ENCODE data around the gene PNMA8C. TPM values are rescaled to one million over a fixed set of nuclear protein-coding genes. Genes with fewer than 3 reads are reported as not detected.
A peak's percentile ranks its signal among the peaks of the same experiment; 100 is the strongest.

The PNMA8C gene
- total RNA-seq, 1 donor from 2014 or later: not detected

DNA sequence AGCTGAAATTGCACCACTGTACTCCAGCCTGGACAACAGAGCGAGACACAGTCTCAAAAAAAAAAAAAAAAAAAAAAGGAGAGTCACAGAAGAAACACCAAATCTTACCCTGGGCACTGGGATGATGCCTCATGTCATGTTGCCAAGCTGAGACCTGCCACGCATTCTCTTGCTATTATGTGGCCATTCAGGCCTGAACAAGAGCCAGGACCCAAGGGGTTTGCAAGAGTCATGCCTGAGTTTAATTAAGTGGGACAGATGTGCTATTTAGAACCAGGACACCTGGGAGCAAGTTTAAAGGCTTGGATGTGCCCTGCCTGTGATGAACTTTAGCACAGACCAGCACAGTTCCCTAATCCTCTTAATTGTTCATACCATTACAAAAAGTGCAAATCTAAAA, 32.8 kb upstream of the PNMA8C start:
- TF ChIP-seq, protein P1, sequence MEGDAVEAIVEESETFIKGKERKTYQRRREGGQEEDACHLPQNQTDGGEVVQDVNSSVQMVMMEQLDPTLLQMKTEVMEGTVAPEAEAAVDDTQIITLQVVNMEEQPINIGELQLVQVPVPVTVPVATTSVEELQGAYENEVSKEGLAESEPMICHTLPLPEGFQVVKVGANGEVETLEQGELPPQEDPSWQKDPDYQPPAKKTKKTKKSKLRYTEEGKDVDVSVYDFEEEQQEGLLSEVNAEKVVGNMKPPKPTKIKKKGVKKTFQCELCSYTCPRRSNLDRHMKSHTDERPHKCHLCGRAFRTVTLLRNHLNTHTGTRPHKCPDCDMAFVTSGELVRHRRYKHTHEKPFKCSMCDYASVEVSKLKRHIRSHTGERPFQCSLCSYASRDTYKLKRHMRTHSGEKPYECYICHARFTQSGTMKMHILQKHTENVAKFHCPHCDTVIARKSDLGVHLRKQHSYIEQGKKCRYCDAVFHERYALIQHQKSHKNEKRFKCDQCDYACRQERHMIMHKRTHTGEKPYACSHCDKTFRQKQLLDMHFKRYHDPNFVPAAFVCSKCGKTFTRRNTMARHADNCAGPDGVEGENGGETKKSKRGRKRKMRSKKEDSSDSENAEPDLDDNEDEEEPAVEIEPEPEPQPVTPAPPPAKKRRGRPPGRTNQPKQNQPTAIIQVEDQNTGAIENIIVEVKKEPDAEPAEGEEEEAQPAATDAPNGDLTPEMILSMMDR (IDR thresholded peaks at IDR 0.05; ENCODE audit: insufficient read depth, low read length, severe bottlenecking): no peak
- Histone ChIP-seq H3K36me3 (ENCODE audit: control insufficient read depth, insufficient read depth, low read length) (no peaks in the 10 kb centered on the region), H3K27me3 (ENCODE audit: control insufficient read depth, insufficient read depth, low read length) (no peaks in the 10 kb centered on the region), H3K4me3 (ENCODE audit: low read depth, low read length) (no peak overlapping the region)
- FAIRE-seq: no peak
- DNase-seq (ENCODE audit: low read depth): peak; percentile 98

DNA sequence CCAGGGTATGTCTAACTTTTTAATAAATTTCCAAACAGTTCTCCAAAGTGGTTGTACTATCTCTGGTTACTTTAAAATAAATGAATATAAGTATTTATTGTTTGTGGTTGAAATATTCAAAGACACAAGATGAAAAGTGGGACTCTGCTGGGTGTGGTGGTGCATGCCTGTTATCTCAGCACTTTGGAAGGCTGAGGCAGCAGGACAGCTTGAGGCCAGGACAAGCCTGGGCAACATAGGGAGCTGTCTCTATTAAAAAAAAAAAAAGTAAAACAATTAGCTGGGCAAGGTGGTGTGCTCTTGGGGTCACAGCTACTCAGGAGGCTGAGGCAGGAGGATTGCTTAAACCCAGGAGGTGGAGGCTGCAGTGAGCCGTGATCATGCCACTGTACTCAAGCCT, 32.2 kb upstream of the PNMA8C start:
- FAIRE-seq: no peak
- TF ChIP-seq, protein P1 (IDR thresholded peaks at IDR 0.05; ENCODE audit: insufficient read depth, low read length, severe bottlenecking): no peak
- Histone ChIP-seq H3K36me3 (ENCODE audit: control insufficient read depth, insufficient read depth, low read length) (no peaks in the 10 kb centered on the region), H3K4me3 (ENCODE audit: low read depth, low read length) (no peak overlapping the region), H3K27me3 (ENCODE audit: control insufficient read depth, insufficient read depth, low read length) (no peaks in the 10 kb centered on the region)
- peak; percentile 88 for DNase-seq (ENCODE audit: low read depth)

DNA sequence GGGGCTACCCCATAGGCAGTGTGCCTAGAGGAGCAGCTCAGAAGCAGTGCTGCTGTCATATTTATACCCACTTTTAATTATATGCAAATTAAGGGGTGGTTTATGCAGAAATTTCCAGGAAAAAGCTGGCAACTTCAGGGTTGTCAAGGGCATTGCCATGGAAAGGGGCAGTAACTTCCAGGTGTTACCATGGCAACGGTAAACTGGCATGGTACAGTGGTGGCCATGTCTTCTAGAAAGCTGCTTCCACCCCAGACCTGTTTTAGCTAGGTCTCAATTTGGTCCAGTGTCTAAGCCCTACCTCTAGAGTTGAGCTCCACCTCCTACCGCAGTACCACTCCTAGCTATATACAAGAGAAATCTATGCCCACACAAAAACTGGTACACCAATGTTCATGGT, 31.3 kb upstream of the PNMA8C start:
- Histone ChIP-seq H3K27me3 (ENCODE audit: control insufficient read depth, insufficient read depth, low read length) (no peaks in the 10 kb centered on the region), H3K4me3 (ENCODE audit: low read depth, low read length) (no peak overlapping the region), H3K36me3 (ENCODE audit: control insufficient read depth, insufficient read depth, low read length) (no peaks in the 10 kb centered on the region)
- no peak for FAIRE-seq
- DNase-seq (ENCODE audit: low read depth): no peak
- TF ChIP-seq, protein P1 (IDR thresholded peaks at IDR 0.05; ENCODE audit: insufficient read depth, low read length, severe bottlenecking): no peak

DNA sequence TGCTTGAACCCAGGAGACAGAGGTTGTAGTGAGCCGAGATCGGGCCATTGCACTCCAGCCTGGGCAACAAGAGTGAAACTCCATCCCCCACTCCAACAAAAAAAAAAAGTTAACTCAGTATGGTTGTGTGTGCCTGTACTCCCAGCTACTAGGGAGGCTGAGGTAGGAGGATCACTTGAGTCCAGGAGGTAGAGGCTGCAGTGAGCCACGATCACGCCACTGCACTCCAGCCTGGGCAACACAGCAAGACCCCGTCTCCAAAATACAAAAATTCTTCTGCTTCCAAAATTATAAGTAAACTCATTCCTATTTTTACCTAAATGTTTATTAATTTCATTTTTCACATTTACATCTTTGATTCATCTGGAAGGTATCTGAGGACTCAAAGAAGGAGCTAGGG, 28.2 kb upstream of the PNMA8C start:
- DNase-seq (ENCODE audit: low read depth) (no peak), FAIRE-seq (no peak)
- Histone ChIP-seq H3K27me3 (ENCODE audit: control insufficient read depth, insufficient read depth, low read length) (no peaks in the 10 kb centered on the region), H3K36me3 (ENCODE audit: control insufficient read depth, insufficient read depth, low read length) (no peaks in the 10 kb centered on the region), H3K4me3 (ENCODE audit: low read depth, low read length) (no peak overlapping the region)
- TF ChIP-seq, protein P1 (IDR thresholded peaks at IDR 0.05; ENCODE audit: insufficient read depth, low read length, severe bottlenecking): no peak

DNA sequence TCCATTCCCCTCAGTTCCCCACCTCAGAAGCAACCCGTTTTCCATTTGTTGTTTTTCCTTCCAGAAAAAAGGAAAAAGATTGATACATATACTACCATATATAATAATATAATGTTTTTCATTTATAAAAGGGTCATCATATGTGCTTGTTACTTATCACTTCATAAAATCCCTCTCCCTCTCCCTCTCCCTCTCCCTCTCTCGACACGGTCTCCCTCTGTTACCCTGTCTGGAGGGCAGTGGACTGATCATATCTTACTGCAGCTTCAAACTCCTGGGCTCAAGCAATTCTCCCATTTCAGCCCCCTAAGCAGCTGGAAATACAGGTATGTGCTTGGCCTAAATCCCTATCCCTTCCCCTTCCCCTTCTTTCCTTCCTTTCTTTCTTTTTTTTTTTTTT, 25.5 kb upstream of the PNMA8C start:
- DNase-seq (ENCODE audit: low read depth): no peak

DNA sequence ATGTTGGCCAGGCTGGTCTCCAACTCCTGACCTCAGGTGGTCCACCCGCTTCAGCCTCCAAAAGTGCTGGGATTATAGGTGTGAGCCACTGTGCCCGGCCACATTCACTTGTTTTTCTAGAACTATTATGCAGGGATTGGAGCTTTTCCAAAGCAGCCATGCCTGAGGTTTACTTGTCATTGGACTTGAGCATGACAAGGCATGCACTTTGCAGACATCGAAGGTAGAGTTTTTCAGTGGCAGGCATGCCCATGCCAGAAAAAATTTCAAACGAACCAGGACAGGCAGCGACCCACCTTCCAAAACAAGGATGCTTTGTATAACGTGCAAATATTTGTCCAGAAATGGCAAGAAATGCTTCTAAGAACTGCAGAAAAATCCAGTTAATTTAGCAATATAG, 24.9 kb upstream of the PNMA8C start:
- peak; percentile 92 for DNase-seq (ENCODE audit: low read depth)
- peak; percentile 13 for FAIRE-seq
- no peaks in the 10 kb centered on the region for H3K27me3 ChIP-seq (ENCODE audit: control insufficient read depth, insufficient read depth, low read length)
- no peaks in the 10 kb centered on the region for H3K36me3 ChIP-seq (ENCODE audit: control insufficient read depth, insufficient read depth, low read length)
- no peak overlapping the region for H3K4me3 ChIP-seq (ENCODE audit: low read depth, low read length)
- TF ChIP-seq, protein P1 (IDR thresholded peaks at IDR 0.05; ENCODE audit: insufficient read depth, low read length, severe bottlenecking): no peak

More for the DNA sequence above, 25.5 kb upstream of the PNMA8C start:
- no peak for FAIRE-seq
- TF ChIP-seq, protein P1 (IDR thresholded peaks at IDR 0.05; ENCODE audit: insufficient read depth, low read length, severe bottlenecking): no peak
- no peaks in the 10 kb centered on the region for H3K36me3 ChIP-seq (ENCODE audit: control insufficient read depth, insufficient read depth, low read length)
- no peak overlapping the region for H3K4me3 ChIP-seq (ENCODE audit: low read depth, low read length)
- H3K27me3 ChIP-seq (ENCODE audit: control insufficient read depth, insufficient read depth, low read length): no peaks in the 10 kb centered on the region
